GM12801 (cell line): ENCODE measurements around the gene VSTM2L.

Experiments
- TF ChIP-seq, protein P1 (sequence below): IDR thresholded peaks from one replicate; pipeline ENCODE4 v1.5.1; 2011; ENCODE audit warnings: control low read depth; ENCODE audit not compliant: insufficient read length; ENCODE audit errors: extremely low read depth

Gene VSTM2L

DNA sequence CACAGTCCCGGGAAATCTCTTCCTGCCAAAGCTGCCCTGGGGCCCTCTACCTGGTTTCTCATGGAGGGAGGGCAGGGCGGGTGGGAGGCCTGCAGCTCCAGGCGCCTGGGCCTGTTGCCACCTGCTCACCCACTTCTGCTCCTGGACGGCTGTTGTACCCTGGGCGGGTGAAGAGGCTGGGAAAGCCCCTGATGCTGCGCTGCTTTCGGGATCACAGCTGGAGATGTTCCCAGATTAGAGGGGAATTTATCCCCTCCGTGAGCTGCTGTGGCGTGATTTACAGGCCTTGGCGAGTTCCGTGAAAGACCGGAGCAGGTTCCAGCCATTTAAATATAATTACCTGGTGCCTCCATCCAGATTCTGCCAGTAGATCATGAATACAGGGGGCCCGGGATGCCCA, 12.3 kb upstream of the VSTM2L start:
- TF ChIP-seq, protein P1, sequence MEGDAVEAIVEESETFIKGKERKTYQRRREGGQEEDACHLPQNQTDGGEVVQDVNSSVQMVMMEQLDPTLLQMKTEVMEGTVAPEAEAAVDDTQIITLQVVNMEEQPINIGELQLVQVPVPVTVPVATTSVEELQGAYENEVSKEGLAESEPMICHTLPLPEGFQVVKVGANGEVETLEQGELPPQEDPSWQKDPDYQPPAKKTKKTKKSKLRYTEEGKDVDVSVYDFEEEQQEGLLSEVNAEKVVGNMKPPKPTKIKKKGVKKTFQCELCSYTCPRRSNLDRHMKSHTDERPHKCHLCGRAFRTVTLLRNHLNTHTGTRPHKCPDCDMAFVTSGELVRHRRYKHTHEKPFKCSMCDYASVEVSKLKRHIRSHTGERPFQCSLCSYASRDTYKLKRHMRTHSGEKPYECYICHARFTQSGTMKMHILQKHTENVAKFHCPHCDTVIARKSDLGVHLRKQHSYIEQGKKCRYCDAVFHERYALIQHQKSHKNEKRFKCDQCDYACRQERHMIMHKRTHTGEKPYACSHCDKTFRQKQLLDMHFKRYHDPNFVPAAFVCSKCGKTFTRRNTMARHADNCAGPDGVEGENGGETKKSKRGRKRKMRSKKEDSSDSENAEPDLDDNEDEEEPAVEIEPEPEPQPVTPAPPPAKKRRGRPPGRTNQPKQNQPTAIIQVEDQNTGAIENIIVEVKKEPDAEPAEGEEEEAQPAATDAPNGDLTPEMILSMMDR, result no peak

DNA sequence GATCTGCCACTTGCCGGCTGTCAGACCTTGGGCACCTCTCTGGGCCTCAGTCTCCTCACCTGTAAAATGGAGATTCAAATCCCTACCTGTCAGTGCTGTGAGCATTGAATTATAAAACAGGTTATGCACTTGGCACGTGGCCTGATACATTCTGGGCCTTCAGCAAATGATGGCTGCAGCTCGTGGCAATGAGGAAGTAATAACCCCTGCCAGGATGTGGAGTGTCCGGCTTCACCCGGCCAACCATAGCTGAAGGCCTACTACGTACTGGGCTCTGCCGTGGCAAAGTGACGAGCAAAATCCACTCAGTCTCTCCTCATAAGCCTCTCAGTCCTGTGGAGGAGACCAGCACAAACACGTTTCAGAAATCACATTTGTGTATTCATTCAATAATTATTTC, 10.9 kb upstream of the VSTM2L start:
- TF ChIP-seq, protein P1, result no peak

DNA sequence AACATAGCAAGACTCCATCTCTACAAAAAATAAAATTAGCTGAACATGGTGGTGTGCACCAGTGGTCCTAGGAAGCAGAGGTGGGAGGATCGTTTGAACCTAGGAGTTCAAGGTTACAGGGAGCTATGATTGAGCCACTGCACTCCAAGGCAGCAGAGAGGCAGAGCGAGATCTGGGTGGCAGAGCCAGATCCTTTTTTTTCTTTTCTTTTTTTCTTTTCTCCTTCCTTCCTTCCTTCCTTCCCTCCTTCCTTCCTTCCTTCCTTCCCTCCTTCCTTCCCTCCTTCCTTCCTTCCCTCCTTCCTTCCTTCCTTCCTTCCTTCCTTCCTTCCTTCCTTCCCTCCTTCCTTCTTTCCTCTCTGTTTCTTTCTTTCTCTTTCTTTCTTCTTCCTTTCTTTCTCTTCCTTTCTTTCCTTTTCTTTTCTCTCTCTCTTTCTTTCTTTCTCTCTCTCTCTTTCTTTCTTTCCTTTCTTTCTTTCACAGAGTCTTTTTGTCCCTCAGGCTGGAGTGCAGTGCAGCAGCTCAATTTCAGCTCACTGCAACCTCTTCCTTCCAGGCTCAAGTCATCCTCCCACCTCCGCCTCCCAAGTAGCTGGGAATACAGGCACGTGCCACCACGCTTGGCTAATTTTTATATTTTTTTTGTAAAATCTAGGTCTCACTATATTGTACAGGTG, 9.2 kb upstream of the VSTM2L start:
- TF ChIP-seq, protein P1, result no peak

DNA sequence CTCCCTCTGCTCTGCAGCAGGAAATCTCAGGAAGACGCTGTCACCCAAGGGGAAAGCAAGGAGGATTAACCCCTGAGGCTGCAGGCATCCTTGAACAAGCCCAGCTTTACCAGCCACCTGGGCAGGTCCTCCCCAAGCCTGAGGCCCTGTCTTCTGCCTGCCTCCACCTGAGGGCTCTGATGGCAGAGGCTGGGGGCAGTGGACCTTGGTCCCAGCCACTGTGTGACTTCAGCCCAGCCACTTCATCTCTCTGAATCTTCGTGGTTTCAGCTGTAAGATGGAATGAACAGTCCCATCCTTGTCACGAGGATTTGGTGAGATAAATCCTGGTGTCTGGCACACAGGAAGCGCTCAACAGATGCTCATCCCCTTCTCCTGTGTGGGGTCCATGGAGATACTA, 8.5 kb upstream of the VSTM2L start:
- TF ChIP-seq, protein P1, result no peak

DNA sequence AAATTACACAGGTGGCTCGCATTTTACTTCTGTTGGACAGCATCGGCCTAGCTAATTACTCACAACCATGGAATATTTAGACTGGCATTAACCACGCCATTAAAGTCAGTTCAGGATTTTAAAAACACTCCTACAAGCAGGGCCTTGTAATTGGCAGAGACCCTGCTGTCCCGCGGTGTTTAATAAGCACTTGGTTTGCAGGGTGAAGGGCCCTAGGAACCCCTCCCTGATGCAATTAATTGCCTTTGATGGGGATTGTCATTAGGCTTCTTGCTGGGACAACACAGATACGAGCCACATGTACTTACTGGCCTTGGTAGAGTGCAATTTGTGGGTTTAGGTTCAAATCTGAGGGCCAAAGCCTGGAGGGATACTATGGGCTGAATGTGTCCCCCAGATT, 7.8 kb upstream of the VSTM2L start:
- TF ChIP-seq, protein P1, result no peak

DNA sequence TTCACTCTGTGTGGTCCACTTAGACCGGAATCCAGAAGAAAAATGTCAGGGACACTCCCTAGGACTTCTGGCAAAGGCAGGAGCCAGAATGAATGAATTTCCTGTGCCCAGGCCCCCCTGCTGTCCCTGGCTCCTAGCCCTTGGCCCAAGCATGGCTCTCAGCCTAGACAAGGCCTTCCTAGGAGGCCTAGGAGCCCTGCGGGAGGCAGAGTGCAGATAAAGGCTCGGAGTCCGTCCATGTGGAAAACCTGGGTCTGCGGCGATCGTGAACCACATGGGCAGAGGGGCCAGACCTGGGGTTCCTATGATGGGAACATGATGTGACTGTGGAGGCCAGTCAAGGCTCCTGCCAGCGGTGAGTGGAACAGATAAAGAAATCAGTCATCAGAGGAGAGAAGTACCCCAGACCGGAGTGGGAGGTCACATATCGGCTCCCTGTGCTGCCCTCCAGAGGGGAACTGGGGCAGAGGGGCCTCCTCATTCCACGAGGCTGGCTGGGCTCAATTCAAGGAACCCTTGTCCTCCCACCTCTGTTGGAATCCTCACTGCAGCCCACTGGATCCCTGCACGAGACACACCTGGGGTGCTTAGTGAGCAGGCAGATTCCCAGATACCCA, 5.9 kb upstream of the VSTM2L start:
- TF ChIP-seq, protein P1, result no peak

DNA sequence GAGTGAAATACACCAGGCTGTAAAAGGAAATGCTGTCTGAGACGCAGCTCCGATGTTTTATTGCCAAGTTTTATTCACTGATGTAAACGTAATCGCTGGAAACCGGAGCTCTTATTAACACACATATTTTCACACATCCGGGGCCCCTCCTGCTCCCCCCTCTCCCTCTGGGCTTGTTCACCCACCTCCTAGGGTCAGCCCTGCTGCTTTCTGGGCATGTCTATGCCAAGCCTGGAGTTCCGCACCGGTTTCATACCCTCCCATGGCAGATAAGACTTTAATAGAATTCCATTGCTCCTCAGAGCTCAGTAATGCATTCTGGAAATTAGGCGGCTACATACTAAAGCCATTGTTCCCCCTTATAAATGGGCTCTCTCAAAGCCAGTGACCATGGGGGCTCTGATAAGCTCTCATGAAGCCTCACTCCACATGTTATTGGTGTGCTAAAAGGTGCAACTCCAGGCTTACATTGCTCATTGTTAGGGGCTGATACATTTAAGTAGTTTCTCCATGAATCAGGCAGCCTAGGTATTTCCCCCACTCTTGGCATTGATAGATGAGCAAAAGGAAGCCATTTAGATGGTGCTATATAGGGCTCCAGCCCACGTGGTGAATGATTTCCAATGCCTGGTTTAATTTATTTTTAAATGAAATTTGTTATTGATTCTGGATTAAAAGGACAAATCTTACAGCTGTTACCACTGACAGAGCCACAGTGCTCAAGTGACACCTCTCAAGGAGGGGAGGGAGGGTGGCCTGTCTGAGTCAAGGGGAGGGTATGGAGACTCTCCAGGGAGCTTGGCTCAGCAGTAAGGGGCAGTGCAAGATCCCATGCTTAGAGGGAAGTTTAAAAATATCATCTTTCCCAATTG, 4.5 kb upstream of the VSTM2L start:
- TF ChIP-seq, protein P1, result no peak
